HepG2 (cell line): ENCODE results near the gene CRNN.

Source experiments
- ARID2 ChIP-seq: sonication (generic); formaldehyde crosslinking; IDR thresholded peaks from 2 replicates; pipeline ENCODE4 v1.8.1; 2022; ENCODE audit warnings: mild to moderate bottlenecking, missing genetic modification reagents, borderline replicate concordance
- CTCF ChIP-seq: sonication (generic); formaldehyde crosslinking; IDR thresholded peaks from 2 replicates; pipeline ENCODE4 v1.5.0; 2020; ENCODE audit warnings: mild to moderate bottlenecking, missing genetic modification reagents, moderate library complexity
- FOXJ3 ChIP-seq: sonication (generic); formaldehyde crosslinking; IDR thresholded peaks from 2 replicates; pipeline ENCODE4 v1.4.0; 2020; ENCODE audit warnings: missing genetic modification reagents, mild to moderate bottlenecking, borderline replicate concordance
- PREB ChIP-seq: sonication (generic); formaldehyde crosslinking; IDR thresholded peaks from 2 replicates; pipeline ENCODE4 v1.4.0; 2020; ENCODE audit warnings: missing genetic modification reagents
- ZBTB21 ChIP-seq: sonication (generic); formaldehyde crosslinking; IDR thresholded peaks from 2 replicates; pipeline ENCODE4 v1.4.0; 2020; ENCODE audit warnings: missing genetic modification reagents

- TF ChIP-seq FOXJ3 (CRISPR knock-in tag) (no peak), PREB (CRISPR knock-in tag) (no peak), ZBTB21 (CRISPR knock-in tag) (no peak), CTCF (CRISPR knock-in tag) (no peak), ARID2 (CRISPR knock-in tag) (no peak)
Observed at GRCh38 chr1:152359906-152360305, 54.2 kb downstream of the CRNN start, which contains the start of gene FLG2.
